HEK293T (cell line): ENCODE measurements around the gene CSNK2A1.

Source experiments
- CTCF ChIA-PET: fragments of 350-600 bp; formaldehyde crosslinking; extraction: SDS; loops from one replicate; lab custom pipeline; 2021; ENCODE audit warnings: antibody characterized with exemption, inconsistent platforms; lab: Yijun Ruan, JAX
- POLR2A ChIA-PET: fragments of 350-600 bp; formaldehyde crosslinking; extraction: SDS; loops from one replicate; lab custom pipeline; 2020; ENCODE audit warnings: antibody characterized with exemption, inconsistent platforms; lab: Yijun Ruan, JAX
- DNase-seq: peaks from one replicate; pipeline ENCODE4 v3.0.0; 2012; ENCODE audit warnings: mixed read lengths; ENCODE audit errors: extremely low spot score
- ARNT ChIP-seq: fragments of 450-650 bp; IDR thresholded peaks from 2 replicates; pipeline ENCODE4 v1.6.1; 2017; ENCODE audit warnings: mild to moderate bottlenecking
- BHLHE40 ChIP-seq: fragments of 450-650 bp; IDR thresholded peaks from 2 replicates; pipeline ENCODE4 v1.6.1; 2016; ENCODE audit warnings: mild to moderate bottlenecking, moderate library complexity, borderline replicate concordance
- CTBP1 ChIP-seq: fragments of 450-650 bp; IDR thresholded peaks from 2 replicates; pipeline ENCODE4 v1.6.1; 2016; ENCODE audit warnings: borderline replicate concordance
- ELF4 ChIP-seq: fragments of 450-650 bp; IDR thresholded peaks from 2 replicates; pipeline ENCODE4 v1.6.1; 2017; ENCODE audit warnings: antibody characterized with exemption
- FOXA1 ChIP-seq: fragments of 450-650 bp; IDR thresholded peaks from 2 replicates; pipeline ENCODE4 v1.6.1; 2016; ENCODE audit warnings: mild to moderate bottlenecking
- FOXK2 ChIP-seq: fragments of 450-650 bp; IDR thresholded peaks from 2 replicates; pipeline ENCODE4 v1.6.1; 2016; ENCODE audit warnings: mild to moderate bottlenecking
- FOXM1 ChIP-seq: fragments of 450-650 bp; IDR thresholded peaks from 2 replicates; pipeline ENCODE4 v1.6.1; 2017; ENCODE audit warnings: mild to moderate bottlenecking, borderline replicate concordance
- HDGF ChIP-seq: fragments of 450-650 bp; IDR thresholded peaks from 2 replicates; pipeline ENCODE4 v1.6.1; 2017; ENCODE audit warnings: antibody characterized with exemption, borderline replicate concordance
- L3MBTL2 ChIP-seq: fragments of 450-650 bp; conservative IDR thresholded peaks from 2 replicates; pipeline ENCODE4 v1.6.1; 2016; ENCODE audit warnings: mild to moderate bottlenecking
- LEF1 ChIP-seq: fragments of 450-650 bp; IDR thresholded peaks from 2 replicates; pipeline ENCODE4 v1.6.1; 2017; ENCODE audit warnings: mild to moderate bottlenecking, borderline replicate concordance
- NFRKB ChIP-seq: fragments of 450-650 bp; IDR thresholded peaks from 2 replicates; pipeline ENCODE4 v1.6.1; 2016; ENCODE audit warnings: mild to moderate bottlenecking, moderate library complexity
- PKNOX1 ChIP-seq: fragments of 450-650 bp; IDR thresholded peaks from 2 replicates; pipeline ENCODE4 v1.6.1; 2016
- SP1 ChIP-seq: fragments of 450-650 bp; IDR thresholded peaks from 2 replicates; pipeline ENCODE4 v1.6.1; 2017
- SUZ12 ChIP-seq: fragments of 450-650 bp; IDR thresholded peaks from 2 replicates; pipeline ENCODE4 v1.6.1; 2016; ENCODE audit warnings: mild to moderate bottlenecking
- TARDBP ChIP-seq: fragments of 450-650 bp; IDR thresholded peaks from 2 replicates; pipeline ENCODE4 v1.6.1; 2016
- ZNF384 ChIP-seq: fragments of 450-650 bp; IDR thresholded peaks from 2 replicates; pipeline ENCODE4 v1.6.1; 2016

The CSNK2A1 gene

GRCh38 chr20:507761-508332 lies 35.7 kb downstream of the CSNK2A1 start:
- CTCF ChIA-PET: no interaction called here
- POLR2A ChIA-PET: no interaction called here
- no peak for TF ChIP-seq CTBP1
- TF ChIP-seq FOXA1: no peak
- TF ChIP-seq SP1: no peak
- no peak for TF ChIP-seq TARDBP
- no peak for TF ChIP-seq ZNF384
- no peak for TF ChIP-seq NFRKB
- TF ChIP-seq LEF1: no peak
- TF ChIP-seq PKNOX1: no peak
- no peak for TF ChIP-seq FOXK2
- TF ChIP-seq ARNT: no peak
- TF ChIP-seq HDGF: no peak
- DNase-seq: no peak

- CTCF ChIA-PET: no interaction called here
- DNase-seq: no peak
- POLR2A ChIA-PET: no interaction called here
Observed at GRCh38 chr20:507006-507758, 36.4 kb downstream of the CSNK2A1 start.

GRCh38 chr20:504632-505075 lies 38.9 kb downstream of the CSNK2A1 start:
- ChIA-PET POLR2A (no interaction called here), CTCF (no interaction called here)
- no peak for DNase-seq
- TF ChIP-seq HDGF: no peak
- no peak for TF ChIP-seq TARDBP
- TF ChIP-seq PKNOX1: no peak
- TF ChIP-seq SP1: no peak
- TF ChIP-seq ARNT: no peak
- no peak for TF ChIP-seq LEF1
- no peak for TF ChIP-seq L3MBTL2
- TF ChIP-seq ZNF384: no peak
- TF ChIP-seq BHLHE40: no peak
- no peak for TF ChIP-seq CTBP1
- TF ChIP-seq FOXA1: no peak
- no peak for TF ChIP-seq ELF4
- no peak for TF ChIP-seq FOXM1
- TF ChIP-seq SUZ12: no peak
- TF ChIP-seq NFRKB: no peak
- TF ChIP-seq FOXK2: no peak

More at GRCh38 chr20:507006-507758, 36.4 kb downstream of the CSNK2A1 start:
- TF ChIP-seq HDGF (no peak), PKNOX1 (no peak), FOXM1 (no peak), ELF4 (no peak), FOXK2 (no peak), SUZ12 (no peak), NFRKB (no peak), ZNF384 (no peak), BHLHE40 (no peak), FOXA1 (no peak), SP1 (no peak), CTBP1 (no peak), L3MBTL2 (no peak), TARDBP (no peak), ARNT (no peak), LEF1 (no peak)

- TF ChIP-seq HDGF (no peak), ELF4 (no peak), FOXK2 (no peak), L3MBTL2 (no peak), FOXA1 (no peak), LEF1 (no peak), PKNOX1 (no peak), ZNF384 (no peak), NFRKB (no peak)
- ChIA-PET POLR2A (no interaction called here), CTCF (no interaction called here)
- no peak for DNase-seq
Observed at GRCh38 chr20:503048-503737, 40.4 kb downstream of the CSNK2A1 start.

GRCh38 chr20:497979-498378 lies 45.6 kb downstream of the CSNK2A1 start:
- no peak for DNase-seq
- no peak for TF ChIP-seq PKNOX1
- TF ChIP-seq TARDBP: no peak
- TF ChIP-seq SP1: no peak
- TF ChIP-seq SUZ12: no peak
- TF ChIP-seq NFRKB: no peak
- TF ChIP-seq LEF1: no peak
- no peak for TF ChIP-seq L3MBTL2
- no peak for TF ChIP-seq BHLHE40
- no peak for TF ChIP-seq FOXA1
- no peak for TF ChIP-seq ELF4
- no peak for TF ChIP-seq CTBP1
- ChIA-PET POLR2A (no interaction called here), CTCF (no interaction called here)
